SK-N-MC (cell line): ENCODE results near the gene OR1I1.

Source experiments
- EZH2 ChIP-seq: fragments of 200-600 bp; sonication (generic); IDR thresholded peaks from one replicate; pipeline ENCODE4 v1.6.1; 2017; ENCODE audit warnings: antibody characterized with exemption
- FOXP2 ChIP-seq: optimal IDR thresholded peaks from 2 replicates; pipeline ENCODE3; 2011; ENCODE audit warnings: mild to moderate bottlenecking, moderate library complexity; ENCODE audit not compliant: insufficient read depth; ENCODE audit errors: extremely low read length, control extremely low read depth
- POLR2AphosphoS5 ChIP-seq: IDR thresholded peaks from 2 replicates; pipeline ENCODE4 v1.6.1; 2012; ENCODE audit warnings: mild to moderate bottlenecking, low read depth, low read length, borderline replicate concordance

DNA sequence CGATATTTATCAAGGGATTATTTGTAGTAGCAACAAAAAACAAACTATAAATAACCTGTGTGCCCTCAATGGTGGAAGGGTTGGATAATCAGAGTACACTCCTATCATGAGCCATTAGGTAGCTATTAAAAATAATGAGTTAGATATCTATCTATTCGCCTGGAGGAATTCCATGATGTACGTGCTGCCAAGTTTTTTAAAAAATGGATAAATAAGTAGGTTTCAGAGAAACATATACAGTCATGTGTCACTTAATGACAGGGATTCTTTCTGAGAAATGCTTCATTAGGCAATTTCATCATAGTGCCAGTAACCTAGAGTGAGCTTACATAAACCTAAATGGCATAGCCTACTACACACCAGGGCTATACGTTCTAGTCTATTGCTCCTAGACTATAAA lies 6.2 kb upstream of the OR1I1 start:
- TF ChIP-seq EZH2 (no peak), POLR2AphosphoS5 (no peak), FOXP2 (no peak)
